ENCODE data around the gene TEX29.

DNA sequence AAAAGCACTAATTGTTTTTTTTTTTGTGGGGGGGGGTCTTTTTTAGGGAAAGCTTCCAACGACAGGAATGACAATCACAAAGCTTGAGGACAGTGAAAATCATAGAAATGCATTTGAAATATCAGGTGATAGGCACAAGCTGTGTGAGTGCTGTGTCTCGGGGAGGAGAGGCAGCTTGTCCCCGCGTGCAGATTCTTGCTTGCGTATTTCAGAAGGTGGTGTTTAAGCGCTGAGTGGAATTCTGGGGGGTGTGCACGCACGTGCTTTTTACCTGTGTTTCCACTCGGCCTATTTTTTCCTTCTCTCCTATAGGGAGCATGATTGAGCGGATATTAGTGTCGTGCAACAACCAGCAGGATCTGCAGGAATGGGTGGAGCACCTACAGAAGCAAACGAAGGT is 40.2 kb upstream of the TEX29 start:
- TF ChIP-seq RAD21 (IDR thresholded peaks at IDR 0.05; ENCODE audit: insufficient read depth, low read depth, low read length) (no peak), CTCF (IDR thresholded peaks at IDR 0.05 in 2 of 3, conservative IDR thresholded peaks at IDR 0.05 in 1 of 3; ENCODE audit: control insufficient read depth in 2 of 3, extremely low read depth in 1 of 3, insufficient read depth in 1 of 3, low read depth in 3 of 3, low read length in 3 of 3) (no peak), REST (IDR thresholded peaks at IDR 0.05; ENCODE audit: low read depth, low read length) (no peak), RFX5 (IDR thresholded peaks at IDR 0.05; ENCODE audit: low read depth, low read length) (no peak), IRF3 (IDR thresholded peaks at IDR 0.05) (no peak), MXI1 (IDR thresholded peaks at IDR 0.05; ENCODE audit: low read depth, low read length) (no peak), ESRRA (IDR thresholded peaks at IDR 0.05; ENCODE audit: low read length) (no peak), CHD4 (IDR thresholded peaks at IDR 0.05) (no peak), EP300 (IDR thresholded peaks at IDR 0.05; ENCODE audit: borderline replicate concordance in 1 of 2, control insufficient read depth in 1 of 2, low read depth in 2 of 2, low read length in 2 of 2) (no peak), STAT1 (conservative IDR thresholded peaks at IDR 0.05) (no peak), ZNF384 (IDR thresholded peaks at IDR 0.05; ENCODE audit: borderline replicate concordance, low read depth, low read length) (no peak), MAX (IDR thresholded peaks at IDR 0.05; ENCODE audit: low read depth, low read length) (no peak)
- TF ChIP-seq, protein P1, sequence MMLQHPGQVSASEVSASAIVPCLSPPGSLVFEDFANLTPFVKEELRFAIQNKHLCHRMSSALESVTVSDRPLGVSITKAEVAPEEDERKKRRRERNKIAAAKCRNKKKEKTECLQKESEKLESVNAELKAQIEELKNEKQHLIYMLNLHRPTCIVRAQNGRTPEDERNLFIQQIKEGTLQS (IDR thresholded peaks at IDR 0.05; ENCODE audit: borderline replicate concordance, extremely low read depth, low read depth, low read length), result no peak

All from GM12878 (cell line).